ENCODE measurements around the gene ALDH8A1. TPM values are rescaled to one million over a fixed set of nuclear protein-coding genes. Genes with fewer than 3 reads are reported as not detected.
A peak's percentile ranks its signal among the peaks of the same experiment; 100 is the strongest.

The ALDH8A1 gene
- total RNA-seq, 1 donor from 2014 or later = 0.53 TPM

GRCh38 chr6:134880487-134881190 lies 69.3 kb downstream of the ALDH8A1 start:
- Mint-ChIP-seq H3K9me3 (peaks cover 2% of the 10 kb centered on the region), H3K27ac (no peak overlapping the region), H3K27me3 (peaks cover 11% of the 10 kb centered on the region), H3K36me3 (ENCODE audit: low read depth) (no peaks in the 10 kb centered on the region), H3K4me3 (no peak overlapping the region), H3K4me1 (no peaks in the 10 kb centered on the region)
- no peak for ATAC-seq (ENCODE audit: low read depth)
- ChIA-PET POLR2A (no interaction called here), CTCF (interaction anchor here (0.6 kb wide), 1 partner anchor 239 kb away, joined by 3 read pairs; no protein-coding TSS in a partner anchor)
- DNase-seq = no peak
- TF ChIP-seq, protein P1, sequence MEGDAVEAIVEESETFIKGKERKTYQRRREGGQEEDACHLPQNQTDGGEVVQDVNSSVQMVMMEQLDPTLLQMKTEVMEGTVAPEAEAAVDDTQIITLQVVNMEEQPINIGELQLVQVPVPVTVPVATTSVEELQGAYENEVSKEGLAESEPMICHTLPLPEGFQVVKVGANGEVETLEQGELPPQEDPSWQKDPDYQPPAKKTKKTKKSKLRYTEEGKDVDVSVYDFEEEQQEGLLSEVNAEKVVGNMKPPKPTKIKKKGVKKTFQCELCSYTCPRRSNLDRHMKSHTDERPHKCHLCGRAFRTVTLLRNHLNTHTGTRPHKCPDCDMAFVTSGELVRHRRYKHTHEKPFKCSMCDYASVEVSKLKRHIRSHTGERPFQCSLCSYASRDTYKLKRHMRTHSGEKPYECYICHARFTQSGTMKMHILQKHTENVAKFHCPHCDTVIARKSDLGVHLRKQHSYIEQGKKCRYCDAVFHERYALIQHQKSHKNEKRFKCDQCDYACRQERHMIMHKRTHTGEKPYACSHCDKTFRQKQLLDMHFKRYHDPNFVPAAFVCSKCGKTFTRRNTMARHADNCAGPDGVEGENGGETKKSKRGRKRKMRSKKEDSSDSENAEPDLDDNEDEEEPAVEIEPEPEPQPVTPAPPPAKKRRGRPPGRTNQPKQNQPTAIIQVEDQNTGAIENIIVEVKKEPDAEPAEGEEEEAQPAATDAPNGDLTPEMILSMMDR (IDR thresholded peaks at IDR 0.05) = no peak
- intact Hi-C loops (cut with micrococcal nuclease) = loop anchor here (10.0 kb wide), 1 partner anchor 416 kb away; no protein-coding TSS in a partner anchor

GRCh38 chr6:134878136-134878535 lies 71.8 kb downstream of the ALDH8A1 start:
- DNase-seq (no peak), ATAC-seq (ENCODE audit: low read depth) (no peak)
- ChIA-PET CTCF (no interaction called here), POLR2A (no interaction called here)
- no peak overlapping the region for H3K27ac Mint-ChIP-seq
- H3K9me3 Mint-ChIP-seq = peaks cover 11% of the 10 kb centered on the region
- no peaks in the 10 kb centered on the region for H3K36me3 Mint-ChIP-seq (ENCODE audit: low read depth)
- peaks cover 12% of the 10 kb centered on the region for H3K4me1 Mint-ChIP-seq
- TF ChIP-seq, protein P1 (IDR thresholded peaks at IDR 0.05) = no peak
- no peak overlapping the region for H3K4me3 Mint-ChIP-seq
- intact Hi-C loops (cut with micrococcal nuclease) = no loop called here
- H3K27me3 Mint-ChIP-seq = no peaks in the 10 kb centered on the region

GRCh38 chr6:134875367-134875766 lies 74.5 kb downstream of the ALDH8A1 start:
- Mint-ChIP-seq H3K36me3 (ENCODE audit: low read depth) (no peaks in the 10 kb centered on the region), H3K4me1 (peaks cover 23% of the 10 kb centered on the region), H3K4me3 (no peak overlapping the region), H3K27me3 (no peaks in the 10 kb centered on the region), H3K27ac (no peak overlapping the region), H3K9me3 (peaks cover 11% of the 10 kb centered on the region)
- intact Hi-C loops (cut with micrococcal nuclease) = no loop called here
- DNase-seq (no peak), ATAC-seq (ENCODE audit: low read depth) (no peak)
- CTCF ChIA-PET = no interaction called here
- POLR2A ChIA-PET = no interaction called here
- TF ChIP-seq, protein P1 (IDR thresholded peaks at IDR 0.05) = no peak

DNA sequence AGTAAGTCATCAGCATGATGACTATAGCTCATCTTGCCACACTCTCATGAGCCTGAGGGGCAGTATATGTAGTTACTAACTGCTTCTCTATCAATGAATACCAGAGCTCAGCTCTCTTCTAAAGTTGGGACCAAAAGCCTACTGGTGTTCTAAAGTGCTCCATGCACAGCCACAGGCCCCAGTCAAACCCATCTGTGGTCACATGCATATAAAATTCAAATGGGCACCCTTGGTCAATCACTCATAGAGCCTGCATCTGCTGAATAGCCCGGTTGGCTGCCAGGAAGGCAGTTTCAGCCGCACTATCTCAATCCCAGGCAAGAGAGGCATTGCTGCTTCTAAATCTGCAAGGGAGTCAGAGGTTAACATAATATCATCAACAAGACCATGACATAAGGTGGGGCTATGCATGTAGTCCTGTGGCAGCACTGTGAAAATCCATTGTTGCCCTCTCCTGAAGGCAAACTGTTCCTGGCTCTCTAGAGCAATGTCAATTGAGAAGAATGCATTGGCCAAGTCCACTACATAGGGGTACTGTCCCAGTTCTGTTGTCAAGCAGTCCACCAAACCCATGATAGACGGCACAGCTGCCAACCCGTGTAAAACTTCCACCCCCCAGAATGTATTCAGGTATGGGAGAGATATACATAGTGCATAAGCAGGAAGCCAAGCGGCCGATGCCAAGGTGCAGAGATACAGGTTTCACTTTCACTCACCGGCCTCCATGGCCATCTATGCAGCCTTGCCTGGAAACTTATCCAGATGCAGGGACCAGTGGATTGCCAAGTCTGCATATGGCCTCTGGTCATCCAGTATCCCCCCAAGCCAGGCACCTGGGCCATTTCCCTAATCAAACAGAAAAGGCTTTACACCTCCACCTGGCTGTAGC lies 76.2 kb downstream of the ALDH8A1 start:
- DNase-seq = no peak
- peak; percentile 45 for ATAC-seq (ENCODE audit: low read depth)
- TF ChIP-seq, protein P1 (IDR thresholded peaks at IDR 0.05) = no peak
- Mint-ChIP-seq H3K9me3 (peaks cover 11% of the 10 kb centered on the region), H3K4me3 (peak overlapping the region; percentile 69), H3K4me1 (peaks cover 23% of the 10 kb centered on the region), H3K27ac (no peak overlapping the region), H3K36me3 (ENCODE audit: low read depth) (no peaks in the 10 kb centered on the region), H3K27me3 (no peaks in the 10 kb centered on the region)
- ChIA-PET POLR2A (no interaction called here), CTCF (no interaction called here)
- intact Hi-C loops (cut with micrococcal nuclease) = no loop called here
